H9 (cell line): ENCODE data around the gene CENPH. TPM values are rescaled to one million over a fixed set of nuclear protein-coding genes. Genes with fewer than 3 reads are reported as not detected.

Experiments
- DNase-seq: peaks from one replicate; pipeline ENCODE4 v3.0.0-alpha.2; 2017
- H2AFZ ChIP-seq: one replicate; pipeline ENCODE4 v1.6.1; 2013; ENCODE audit warnings: mild to moderate bottlenecking, low read length, control low read depth, moderate library complexity
- H2AK5ac ChIP-seq: 2 replicates; pipeline ENCODE4 v1.6.1; 2013; ENCODE audit warnings: low read length, control low read depth, mixed read lengths; ENCODE audit not compliant: insufficient read length
- H2BK120ac ChIP-seq: one replicate; pipeline ENCODE4 v1.6.1; 2013; ENCODE audit warnings: low read depth, mild to moderate bottlenecking, low read length, control low read depth, inconsistent platforms; ENCODE audit not compliant: poor library complexity, severe bottlenecking
- H2BK12ac ChIP-seq: 2 replicates; pipeline ENCODE4 v1.6.1; 2013; ENCODE audit warnings: low read length, control low read depth, mixed read lengths, low read depth; ENCODE audit not compliant: insufficient read length
- H2BK15ac ChIP-seq: 2 replicates; pipeline ENCODE4 v1.6.1; 2013; ENCODE audit warnings: low read depth, low read length, control low read depth
- H2BK20ac ChIP-seq: one replicate; pipeline ENCODE4 v1.6.1; 2013; ENCODE audit warnings: low read depth, mild to moderate bottlenecking, low read length, control low read depth, inconsistent platforms; ENCODE audit not compliant: poor library complexity, severe bottlenecking
- H2BK5ac ChIP-seq: 2 replicates; pipeline ENCODE4 v1.6.1; 2013; ENCODE audit warnings: low read length, control low read depth, mixed read lengths; ENCODE audit not compliant: insufficient read length
- H3K14ac ChIP-seq: 2 replicates; pipeline ENCODE4 v1.6.1; 2013; ENCODE audit warnings: low read length, control low read depth; ENCODE audit not compliant: insufficient read depth
- H3K18ac ChIP-seq: 2 replicates; pipeline ENCODE4 v1.6.1; 2013; ENCODE audit warnings: low read depth, mild to moderate bottlenecking, mixed read lengths, low read length, control low read depth; ENCODE audit not compliant: insufficient read length
- H3K23ac ChIP-seq: 2 replicates; pipeline ENCODE4 v1.6.1; 2013; ENCODE audit warnings: low read length, control low read depth, mixed read lengths, low read depth; ENCODE audit not compliant: insufficient read length
- H3K23me2 ChIP-seq: 2 replicates; pipeline ENCODE4 v1.6.1; 2013; ENCODE audit warnings: low read depth, mild to moderate bottlenecking, mixed read lengths, low read length, control low read depth; ENCODE audit not compliant: insufficient read length, poor library complexity, severe bottlenecking
- H3K27ac ChIP-seq: 2 replicates; pipeline ENCODE4 v1.5.1; 2013; ENCODE audit warnings: low read length, control low read depth, mixed read lengths, low read depth; ENCODE audit not compliant: insufficient read length
- H3K27me3 ChIP-seq: 2 replicates; pipeline ENCODE4 v1.6.1; 2013; ENCODE audit warnings: low read length, control low read depth, inconsistent platforms; ENCODE audit not compliant: insufficient read depth
- H3K4ac ChIP-seq: 2 replicates; pipeline ENCODE4 v1.6.1; 2013; ENCODE audit warnings: low read depth, mild to moderate bottlenecking, control low read depth, inconsistent platforms, low read length, moderate library complexity
- H3K4me1 ChIP-seq: 2 replicates; pipeline ENCODE4 v1.6.1; 2013; ENCODE audit warnings: low read length, control low read depth, inconsistent platforms; ENCODE audit not compliant: insufficient read depth
- H3K4me2 ChIP-seq: 2 replicates; pipeline ENCODE4 v1.6.1; 2013; ENCODE audit warnings: low read length, control low read depth, mixed read lengths; ENCODE audit not compliant: insufficient read length, insufficient read depth
- H3K56ac ChIP-seq: 2 replicates; pipeline ENCODE4 v1.6.1; 2013; ENCODE audit warnings: low read depth, mild to moderate bottlenecking, mixed read lengths, low read length, control low read depth; ENCODE audit not compliant: insufficient read length
- H3K79me1 ChIP-seq: 2 replicates; pipeline ENCODE4 v1.6.1; 2013; ENCODE audit warnings: low read depth, mild to moderate bottlenecking, moderate library complexity, low read length, control low read depth, inconsistent platforms; ENCODE audit not compliant: insufficient read depth, poor library complexity, severe bottlenecking
- H3K79me2 ChIP-seq: 2 replicates; pipeline ENCODE4 v1.6.1; 2013; ENCODE audit warnings: low read length, control low read depth, inconsistent platforms; ENCODE audit not compliant: insufficient read depth
- H3K9ac ChIP-seq: 2 replicates; pipeline ENCODE4 v1.6.1; 2013; ENCODE audit warnings: low read length, control low read depth, mixed read lengths; ENCODE audit not compliant: insufficient read length; ENCODE audit errors: extremely low read depth
- H3K9me3 ChIP-seq: one replicate; pipeline ENCODE4 v1.6.1; 2013; ENCODE audit warnings: low read depth, low read length, inconsistent platforms; ENCODE audit not compliant: control insufficient read depth
- H3T11ph ChIP-seq: one replicate; pipeline ENCODE4 v1.6.1; 2013; ENCODE audit warnings: mild to moderate bottlenecking, low read length, control low read depth, inconsistent platforms
- H4K20me1 ChIP-seq: one replicate; pipeline ENCODE4 v1.6.1; 2013; ENCODE audit not compliant: control insufficient read depth, insufficient read length, insufficient read depth
- H4K5ac ChIP-seq: 2 replicates; pipeline ENCODE4 v1.6.1; 2013; ENCODE audit warnings: low read depth, mild to moderate bottlenecking, mixed read lengths, low read length, control low read depth; ENCODE audit not compliant: insufficient read length
- H4K8ac ChIP-seq: replicated peaks from 2 replicates; pipeline ENCODE4 v1.6.1; 2013; ENCODE audit warnings: low read length, control low read depth, mixed read lengths, low read depth; ENCODE audit not compliant: insufficient read length
- H4K91ac ChIP-seq: 2 replicates; pipeline ENCODE4 v1.6.1; 2013; ENCODE audit warnings: low read depth, mild to moderate bottlenecking, moderate library complexity, mixed read lengths, low read length, control low read depth; ENCODE audit not compliant: insufficient read length
- H3K27ac Mint-ChIP-seq, 3 experiments: 2 replicates in 2 of 3; 3 replicates in 1 of 3; pipeline ENCODE4 v1.8.0; 2020 to 2021; ENCODE audit warnings: mixed read lengths in 3 of 3, mild to moderate bottlenecking in 1 of 3, moderate library complexity in 1 of 3
- H3K27me3 Mint-ChIP-seq: 2 replicates; pipeline ENCODE4 v1.8.0; 2021; ENCODE audit warnings: low read depth, mild to moderate bottlenecking, moderate library complexity, mixed read lengths
- H3K36me3 Mint-ChIP-seq, 3 experiments: 2 replicates in 2 of 3; 3 replicates in 1 of 3; pipeline ENCODE4 v1.8.0; 2020 to 2021; ENCODE audit warnings: low read depth in 3 of 3, mixed read lengths in 3 of 3; ENCODE audit not compliant: insufficient read depth in 1 of 3
- H3K4me1 Mint-ChIP-seq, 2 experiments: 2 replicates each; pipeline ENCODE4 v1.8.0; 2020; ENCODE audit warnings: mixed read lengths in 2 of 2
- H3K4me3 Mint-ChIP-seq, 2 experiments: 2 replicates in 1 of 2; 3 replicates in 1 of 2; pipeline ENCODE4 v1.8.0; 2020 to 2021; ENCODE audit warnings: mild to moderate bottlenecking in 2 of 2, mixed read lengths in 2 of 2, moderate library complexity in 1 of 2
- H3K9me3 Mint-ChIP-seq, 2 experiments: 2 replicates in 1 of 2; 3 replicates in 1 of 2; pipeline ENCODE4 v1.8.0; 2020; ENCODE audit warnings: mild to moderate bottlenecking in 2 of 2, mixed read lengths in 2 of 2, moderate library complexity in 1 of 2
- CTCF ChIP-seq: fragments of 200-600 bp; sonication (generic); conservative IDR thresholded peaks from 3 replicates; pipeline ENCODE4 v1.8.0; 2021; ENCODE audit warnings: antibody characterized with exemption, mild to moderate bottlenecking
- WGBS: extraction: QIAGEN DNeasy Blood & Tissue Kit; methylation state at CpG from one replicate; pipeline ENCODE4 v1.1.7; 2013; ENCODE audit warnings: missing lambda C conversion rate, low lambda C conversion rate, mixed read lengths; ENCODE audit not compliant: insufficient read length; ENCODE audit errors: extremely low coverage; 5-methylcytosine and 5-hydroxymethylcytosine counted together
- total RNA-seq: library from RNA; stranded (reverse); gene quantifications from 2 replicates; pipeline ENCODE4 v1.2.1, GENCODE V29; 2021

The CENPH gene
- total RNA-seq, 1 experiment from 2014 or later, result 82.8 TPM

- no peak overlapping the region for H3K4me2 ChIP-seq
- no peaks in the 10 kb centered on the region for H3K79me2 ChIP-seq
- Mint-ChIP-seq H3K27ac (no peak overlapping the region), H3K9me3 (no peaks in the 10 kb centered on the region), H3K36me3 (peaks cover 14 to 53% (median 47%) of the 10 kb centered on the region in 3 experiments; a peak in 6 of 7 replicates), H3K4me1 (no peaks in the 10 kb centered on the region), H3K4me3 (no peak overlapping the region), H3K27me3 (no peaks in the 10 kb centered on the region)
- no peak overlapping the region for H3K56ac ChIP-seq
- no peak overlapping the region for H2BK12ac ChIP-seq
- no peaks in the 10 kb centered on the region for H3K9me3 ChIP-seq
- H2AK5ac ChIP-seq, result no peak overlapping the region
- H3K27me3 ChIP-seq, result no peaks in the 10 kb centered on the region
- H3K4me1 ChIP-seq, result no peaks in the 10 kb centered on the region
- H4K8ac ChIP-seq, result no peak overlapping the region
- no peaks in the 10 kb centered on the region for H3K79me1 ChIP-seq
- no peaks in the 10 kb centered on the region for H4K20me1 ChIP-seq
- no peaks in the 10 kb centered on the region for H3K23me2 ChIP-seq
- no peak overlapping the region for H2BK15ac ChIP-seq
- H3K27ac ChIP-seq, result no peak overlapping the region
- no CpG with 5 or more reads among the region's 2 CpGs for WGBS
- no peak overlapping the region for H2BK20ac ChIP-seq
- no peak overlapping the region for H2BK5ac ChIP-seq
- H3K4ac ChIP-seq, result no peak overlapping the region
- H3K23ac ChIP-seq, result no peak overlapping the region
- DNase-seq, result no peak
- H4K5ac ChIP-seq, result no peak overlapping the region
- no peak for TF ChIP-seq CTCF
- no peak overlapping the region for H3K18ac ChIP-seq
- no peak overlapping the region for H4K91ac ChIP-seq
- no peak overlapping the region for H3K9ac ChIP-seq
- H2BK120ac ChIP-seq, result no peak overlapping the region
- no peak overlapping the region for H2AFZ ChIP-seq
- H3T11ph ChIP-seq, result no peak overlapping the region
- H3K14ac ChIP-seq, result no peak overlapping the region
Measured at GRCh38 chr5:69209602-69210001, 20.2 kb downstream of the CENPH start.
